ENCODE data around the gene PELI2.

The PELI2 gene

DNA sequence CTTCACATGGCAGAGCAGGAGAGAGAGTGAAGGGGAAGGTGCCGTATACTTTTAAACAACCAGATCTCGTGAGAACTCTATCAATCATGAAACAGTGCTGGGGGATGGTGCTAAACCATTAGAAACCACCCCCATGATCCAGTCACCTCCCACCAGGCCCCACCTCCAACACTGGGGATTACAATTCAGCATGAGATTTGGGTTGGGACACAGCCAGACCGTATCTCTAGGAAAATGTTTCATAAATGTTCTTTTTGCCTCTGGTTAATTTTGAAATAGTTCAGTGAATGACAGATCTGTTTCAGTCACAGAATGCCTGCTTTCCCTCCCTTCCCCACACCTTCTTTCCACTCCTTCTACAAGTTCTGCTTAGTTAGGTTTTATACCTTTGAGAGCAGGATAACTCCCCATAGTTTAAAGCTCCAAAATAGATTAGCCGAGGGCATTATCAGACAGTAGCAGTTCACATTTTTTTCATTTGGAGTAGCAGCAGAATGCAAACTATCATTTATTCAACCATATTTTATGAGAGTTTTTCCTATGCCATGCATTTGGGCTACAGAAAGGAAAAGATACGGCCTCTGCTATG, 27.1 kb downstream of the PELI2 start:
- Histone ChIP-seq H3K79me2 (ENCODE audit: insufficient read depth, low read length) (no peaks in the 10 kb centered on the region), H3K9ac (ENCODE audit: low read length) (no peak overlapping the region), H4K20me1 (ENCODE audit: insufficient read depth, low read length) (no peaks in the 10 kb centered on the region), H3K9me3 (ENCODE audit: low read length) (no peaks in the 10 kb centered on the region), H2AFZ (ENCODE audit: low read length) (no peak overlapping the region), H3F3A (ENCODE audit: insufficient read depth, low read length) (no peaks in the 10 kb centered on the region), H3K9me2 (ENCODE audit: low read depth, low read length) (no peaks in the 10 kb centered on the region), H3K36me3 (ENCODE audit: insufficient read depth, low read length) (no peaks in the 10 kb centered on the region; the same call in 1 of the 2 replicates), H3K27ac (ENCODE audit: low read depth, low read length, poor library complexity, severe bottlenecking) (no peak overlapping the region), H3K4me1 (ENCODE audit: insufficient read depth, low read length, severe bottlenecking) (peaks cover 5% of the 10 kb centered on the region), H3K4me3 (ENCODE audit: low read depth, low read length, poor library complexity, severe bottlenecking) (no peak overlapping the region), H3K27me3 (ENCODE audit: insufficient read depth, low read length) (peaks cover 12% of the 10 kb centered on the region; the same call in 1 of the 2 replicates), H3K4me2 (ENCODE audit: low read length) (no peak overlapping the region)
- TF ChIP-seq EZH2 (IDR thresholded peaks at IDR 0.05; ENCODE audit: borderline replicate concordance, low read length) = no peak

DNA sequence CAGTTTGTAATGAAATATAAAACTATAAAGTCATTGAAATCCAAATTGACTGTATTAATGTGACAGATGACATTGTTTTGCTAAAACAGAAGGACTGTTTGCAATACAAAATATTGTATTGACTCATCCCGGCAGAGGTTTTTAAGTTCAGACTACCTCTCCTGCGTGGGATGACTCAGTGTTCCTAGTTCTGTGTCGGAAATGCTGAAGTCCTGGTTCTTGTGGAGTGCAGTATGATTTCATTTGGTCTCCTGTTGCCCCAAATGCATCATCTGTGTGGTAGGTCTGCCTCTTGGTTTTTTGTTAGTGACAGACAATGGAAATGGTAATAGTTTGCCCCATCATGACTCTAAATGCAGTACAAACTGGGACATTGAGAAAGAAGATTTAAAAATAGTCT, 27.8 kb downstream of the PELI2 start:
- H3K9me3 ChIP-seq (ENCODE audit: low read length) = no peaks in the 10 kb centered on the region
- H3K79me2 ChIP-seq (ENCODE audit: insufficient read depth, low read length) = no peaks in the 10 kb centered on the region
- H3F3A ChIP-seq (ENCODE audit: insufficient read depth, low read length) = no peaks in the 10 kb centered on the region
- no peak overlapping the region for H3K4me3 ChIP-seq (ENCODE audit: low read depth, low read length, poor library complexity, severe bottlenecking)
- H2AFZ ChIP-seq (ENCODE audit: low read length) = no peak overlapping the region
- H3K27me3 ChIP-seq (ENCODE audit: insufficient read depth, low read length) = peaks cover 7% of the 10 kb centered on the region; the same call in 1 of the 2 replicates
- H3K9ac ChIP-seq (ENCODE audit: low read length) = no peak overlapping the region
- peaks cover 11% of the 10 kb centered on the region for H3K4me1 ChIP-seq (ENCODE audit: insufficient read depth, low read length, severe bottlenecking)
- H3K9me2 ChIP-seq (ENCODE audit: low read depth, low read length) = no peaks in the 10 kb centered on the region
- no peak for TF ChIP-seq EZH2 (IDR thresholded peaks at IDR 0.05; ENCODE audit: borderline replicate concordance, low read length)
- TF ChIP-seq, protein P1, sequence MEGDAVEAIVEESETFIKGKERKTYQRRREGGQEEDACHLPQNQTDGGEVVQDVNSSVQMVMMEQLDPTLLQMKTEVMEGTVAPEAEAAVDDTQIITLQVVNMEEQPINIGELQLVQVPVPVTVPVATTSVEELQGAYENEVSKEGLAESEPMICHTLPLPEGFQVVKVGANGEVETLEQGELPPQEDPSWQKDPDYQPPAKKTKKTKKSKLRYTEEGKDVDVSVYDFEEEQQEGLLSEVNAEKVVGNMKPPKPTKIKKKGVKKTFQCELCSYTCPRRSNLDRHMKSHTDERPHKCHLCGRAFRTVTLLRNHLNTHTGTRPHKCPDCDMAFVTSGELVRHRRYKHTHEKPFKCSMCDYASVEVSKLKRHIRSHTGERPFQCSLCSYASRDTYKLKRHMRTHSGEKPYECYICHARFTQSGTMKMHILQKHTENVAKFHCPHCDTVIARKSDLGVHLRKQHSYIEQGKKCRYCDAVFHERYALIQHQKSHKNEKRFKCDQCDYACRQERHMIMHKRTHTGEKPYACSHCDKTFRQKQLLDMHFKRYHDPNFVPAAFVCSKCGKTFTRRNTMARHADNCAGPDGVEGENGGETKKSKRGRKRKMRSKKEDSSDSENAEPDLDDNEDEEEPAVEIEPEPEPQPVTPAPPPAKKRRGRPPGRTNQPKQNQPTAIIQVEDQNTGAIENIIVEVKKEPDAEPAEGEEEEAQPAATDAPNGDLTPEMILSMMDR (IDR thresholded peaks at IDR 0.05; ENCODE audit: low read length) = no peak
- H3K27ac ChIP-seq (ENCODE audit: low read depth, low read length, poor library complexity, severe bottlenecking) = no peak overlapping the region
- H3K36me3 ChIP-seq (ENCODE audit: insufficient read depth, low read length) = no peaks in the 10 kb centered on the region; the same call in 1 of the 2 replicates
- H3K4me2 ChIP-seq (ENCODE audit: low read length) = no peak overlapping the region
- H4K20me1 ChIP-seq (ENCODE audit: insufficient read depth, low read length) = no peaks in the 10 kb centered on the region

DNA sequence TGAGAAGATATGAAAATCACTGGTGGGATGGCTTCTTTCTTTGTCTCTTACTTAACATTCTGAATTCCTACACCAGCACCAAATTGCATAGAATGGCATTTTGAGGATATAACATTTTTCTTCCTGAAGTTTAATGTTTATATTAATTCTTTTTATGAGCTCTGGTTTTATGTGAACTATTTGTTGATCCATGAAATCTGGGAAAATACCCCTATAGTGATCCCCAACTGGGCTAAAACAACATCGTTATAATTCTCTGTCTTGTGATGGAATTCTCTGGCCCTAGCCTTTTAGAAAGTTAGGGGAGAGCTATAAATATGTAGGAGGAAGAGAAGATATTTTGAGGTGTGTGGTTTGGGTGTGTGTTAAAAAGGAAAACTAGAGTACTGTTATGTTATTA, 29.2 kb downstream of the PELI2 start:
- H3K4me3 ChIP-seq (ENCODE audit: low read depth, low read length, poor library complexity, severe bottlenecking) = no peak overlapping the region
- H3K79me2 ChIP-seq (ENCODE audit: insufficient read depth, low read length) = no peaks in the 10 kb centered on the region
- no peak overlapping the region for H3K27ac ChIP-seq (ENCODE audit: low read depth, low read length, poor library complexity, severe bottlenecking)
- H3K4me2 ChIP-seq (ENCODE audit: low read length) = no peak overlapping the region
- H3K27me3 ChIP-seq (ENCODE audit: insufficient read depth, low read length) = peaks cover 7% of the 10 kb centered on the region; the same call in 1 of the 2 replicates
- H4K20me1 ChIP-seq (ENCODE audit: insufficient read depth, low read length) = no peaks in the 10 kb centered on the region
- H3K4me1 ChIP-seq (ENCODE audit: insufficient read depth, low read length, severe bottlenecking) = peaks cover 11% of the 10 kb centered on the region
- no peaks in the 10 kb centered on the region for H3F3A ChIP-seq (ENCODE audit: insufficient read depth, low read length)
- no peaks in the 10 kb centered on the region for H3K9me2 ChIP-seq (ENCODE audit: low read depth, low read length)
- no peak overlapping the region for H2AFZ ChIP-seq (ENCODE audit: low read length)
- no peak for TF ChIP-seq EZH2 (IDR thresholded peaks at IDR 0.05; ENCODE audit: borderline replicate concordance, low read length)
- TF ChIP-seq, protein P1 (IDR thresholded peaks at IDR 0.05; ENCODE audit: low read length) = no peak
- no peaks in the 10 kb centered on the region for H3K9me3 ChIP-seq (ENCODE audit: low read length)
- no peak overlapping the region for H3K9ac ChIP-seq (ENCODE audit: low read length)
- H3K36me3 ChIP-seq (ENCODE audit: insufficient read depth, low read length) = no peaks in the 10 kb centered on the region; the same call in 1 of the 2 replicates

All from OCI-LY1 (cell line).